ENCODE data around the gene M1AP. TPM values are rescaled to one million over a fixed set of nuclear protein-coding genes. Genes with fewer than 3 reads are reported as not detected.

M1AP gene
- polyA plus RNA-seq, 1 experiment = 0.33 TPM

DNA sequence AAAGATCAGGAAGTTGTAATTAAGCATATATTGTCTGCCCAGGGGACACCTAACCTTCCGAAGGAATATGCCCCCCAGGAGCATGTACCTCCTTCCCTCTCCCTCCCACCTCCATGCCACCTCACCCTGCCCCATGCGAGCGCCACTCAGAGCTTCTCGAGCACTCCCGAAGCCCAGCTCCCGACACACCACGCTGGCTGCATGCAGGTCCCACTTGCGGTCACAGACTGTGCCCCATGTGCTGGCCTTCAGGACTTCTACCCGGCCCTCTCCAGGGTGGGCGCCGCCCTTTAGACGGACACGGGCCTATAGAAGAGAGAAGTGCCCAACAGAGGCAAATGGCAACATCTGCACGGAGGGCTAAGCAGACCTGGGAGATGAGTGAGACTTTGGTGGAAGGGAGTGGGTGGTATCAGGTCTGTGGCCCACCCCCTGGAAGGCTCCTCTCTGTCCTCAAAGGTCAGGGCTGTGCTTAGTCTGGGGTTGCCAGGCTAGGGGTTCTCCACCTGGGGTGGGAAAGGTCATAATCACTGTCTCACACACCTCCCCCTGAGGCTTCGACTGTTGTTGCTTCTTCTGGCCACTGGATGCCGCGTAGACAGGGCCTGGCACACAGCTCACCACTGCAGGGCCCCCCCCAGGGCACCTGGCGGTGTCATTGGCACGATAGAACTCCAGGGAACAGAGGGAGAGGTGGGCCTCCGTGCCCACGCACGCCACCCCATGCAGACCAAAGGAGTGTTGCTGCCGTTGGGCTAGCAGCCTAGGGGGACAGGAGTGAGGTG is 111.8 kb downstream of the M1AP start:
- Histone ChIP-seq H3K4me3 (ENCODE audit: low read depth, low read length) (no peak overlapping the region), H3K27me3 (ENCODE audit: control insufficient read depth, insufficient read depth, low read length) (no peaks in the 10 kb centered on the region), H3K36me3 (ENCODE audit: control insufficient read depth, insufficient read depth, low read length) (peaks cover 14% of the 10 kb centered on the region)
- TF ChIP-seq, protein P1, sequence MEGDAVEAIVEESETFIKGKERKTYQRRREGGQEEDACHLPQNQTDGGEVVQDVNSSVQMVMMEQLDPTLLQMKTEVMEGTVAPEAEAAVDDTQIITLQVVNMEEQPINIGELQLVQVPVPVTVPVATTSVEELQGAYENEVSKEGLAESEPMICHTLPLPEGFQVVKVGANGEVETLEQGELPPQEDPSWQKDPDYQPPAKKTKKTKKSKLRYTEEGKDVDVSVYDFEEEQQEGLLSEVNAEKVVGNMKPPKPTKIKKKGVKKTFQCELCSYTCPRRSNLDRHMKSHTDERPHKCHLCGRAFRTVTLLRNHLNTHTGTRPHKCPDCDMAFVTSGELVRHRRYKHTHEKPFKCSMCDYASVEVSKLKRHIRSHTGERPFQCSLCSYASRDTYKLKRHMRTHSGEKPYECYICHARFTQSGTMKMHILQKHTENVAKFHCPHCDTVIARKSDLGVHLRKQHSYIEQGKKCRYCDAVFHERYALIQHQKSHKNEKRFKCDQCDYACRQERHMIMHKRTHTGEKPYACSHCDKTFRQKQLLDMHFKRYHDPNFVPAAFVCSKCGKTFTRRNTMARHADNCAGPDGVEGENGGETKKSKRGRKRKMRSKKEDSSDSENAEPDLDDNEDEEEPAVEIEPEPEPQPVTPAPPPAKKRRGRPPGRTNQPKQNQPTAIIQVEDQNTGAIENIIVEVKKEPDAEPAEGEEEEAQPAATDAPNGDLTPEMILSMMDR (IDR thresholded peaks at IDR 0.05; ENCODE audit: insufficient read depth, low read depth, low read length) = no peak
- no peak for DNase-seq (ENCODE audit: low read depth)
- ChIA-PET POLR2A (no interaction called here), CTCF (no interaction called here)

DNA sequence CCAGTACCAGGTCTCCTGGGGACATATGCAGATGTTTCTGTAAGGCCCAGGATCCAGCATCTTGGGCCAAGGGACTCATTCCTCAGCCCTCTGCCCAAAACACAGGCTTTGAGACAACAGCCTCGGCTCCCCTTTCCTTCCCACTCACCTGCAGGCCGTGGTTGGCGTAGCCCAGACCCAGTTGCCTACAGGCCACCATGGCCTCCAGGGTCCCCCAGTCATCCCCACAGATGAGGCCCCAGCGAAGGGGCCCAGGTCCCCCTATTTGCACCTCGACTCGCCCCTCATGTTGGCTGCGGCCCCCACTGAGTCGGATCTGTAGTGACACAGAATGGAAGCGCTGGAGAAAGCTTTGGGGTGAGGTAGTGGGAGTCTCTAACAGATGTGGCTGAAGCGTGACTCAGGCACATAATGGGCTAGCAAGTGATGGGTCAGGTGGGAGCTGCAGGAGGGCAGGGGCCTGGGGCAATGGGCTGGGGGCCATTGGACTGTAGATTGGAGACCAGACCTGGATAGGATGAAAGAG is 112.6 kb downstream of the M1AP start:
- CTCF ChIA-PET = no interaction called here
- DNase-seq (ENCODE audit: low read depth) = no peak
- POLR2A ChIA-PET = no interaction called here
- TF ChIP-seq, protein P1 (IDR thresholded peaks at IDR 0.05; ENCODE audit: insufficient read depth, low read depth, low read length) = no peak
- peaks cover 11% of the 10 kb centered on the region for H3K36me3 ChIP-seq (ENCODE audit: control insufficient read depth, insufficient read depth, low read length)
- no peaks in the 10 kb centered on the region for H3K27me3 ChIP-seq (ENCODE audit: control insufficient read depth, insufficient read depth, low read length)
- H3K4me3 ChIP-seq (ENCODE audit: low read depth, low read length) = no peak overlapping the region

DNA sequence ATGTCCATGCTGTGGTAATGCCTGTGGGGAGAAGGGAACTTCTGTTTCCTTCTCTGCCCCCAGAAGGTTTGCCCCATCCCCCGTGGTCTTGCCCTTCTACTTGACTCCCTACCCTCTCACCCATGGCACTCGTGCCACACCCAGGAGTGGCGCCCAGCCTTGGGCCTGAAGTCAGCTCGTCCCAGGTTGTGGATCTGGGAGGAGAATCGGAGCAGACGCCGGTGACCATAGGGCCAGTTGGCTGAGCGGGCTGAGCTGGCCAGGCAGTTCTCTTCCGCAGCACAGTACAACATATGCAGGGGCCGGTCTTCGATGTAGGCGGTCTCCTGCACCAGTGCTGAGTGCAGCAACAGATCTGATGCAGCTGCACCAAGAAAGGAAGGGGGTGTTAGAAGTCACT is 113.7 kb downstream of the M1AP start:
- Histone ChIP-seq H3K27me3 (ENCODE audit: control insufficient read depth, insufficient read depth, low read length) (no peaks in the 10 kb centered on the region), H3K4me3 (ENCODE audit: low read depth, low read length) (no peak overlapping the region), H3K36me3 (ENCODE audit: control insufficient read depth, insufficient read depth, low read length) (peaks cover 8% of the 10 kb centered on the region)
- TF ChIP-seq, protein P1 (IDR thresholded peaks at IDR 0.05; ENCODE audit: insufficient read depth, low read depth, low read length) = no peak
- DNase-seq (ENCODE audit: low read depth) = no peak
- CTCF ChIA-PET = interaction anchor here (2.1 to 2.8 kb wide), 2 partner anchors 52 to 55 kb away, joined by 5 to 12 read pairs; partner anchors contain the start of genes CCDC142 and TTC31
- POLR2A ChIA-PET = no interaction called here

DNA sequence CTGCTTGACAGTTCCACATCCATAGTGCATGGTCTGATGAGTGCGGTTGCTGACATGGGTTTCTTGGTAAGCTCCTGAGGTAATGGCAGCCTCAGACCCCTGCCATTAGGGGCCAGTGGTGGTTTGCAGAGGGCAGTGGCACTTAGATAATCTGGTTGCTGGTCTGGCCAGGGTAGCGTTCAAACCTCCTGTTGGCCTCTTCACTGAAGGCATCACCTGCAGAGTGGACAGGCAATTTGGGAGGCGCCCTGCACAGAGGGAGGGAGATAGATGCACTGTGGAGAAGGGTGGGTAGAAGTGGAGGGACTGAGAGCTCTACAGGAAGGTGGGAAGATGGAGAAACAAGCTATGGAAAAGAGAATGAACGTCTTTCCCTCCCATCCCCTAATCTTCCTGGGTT is 114.7 kb downstream of the M1AP start:
- POLR2A ChIA-PET = interaction anchor here (0.9 kb wide), 1 partner anchor 55 kb away, joined by 3 read pairs; no protein-coding TSS in a partner anchor
- CTCF ChIA-PET = interaction anchor here (1.2 to 2.8 kb wide), 5 partner anchors 11 to 56 kb away, joined by 3 to 12 read pairs (median 5); partner anchors contain the start of genes CCDC142 and TTC31
- peaks cover 8% of the 10 kb centered on the region; the same call in 1 of the 2 replicates for H3K36me3 ChIP-seq (ENCODE audit: control insufficient read depth, insufficient read depth, low read length)
- TF ChIP-seq, protein P1 (IDR thresholded peaks at IDR 0.05; ENCODE audit: insufficient read depth, low read depth, low read length) = no peak
- no peak for DNase-seq (ENCODE audit: low read depth)
- H3K27me3 ChIP-seq (ENCODE audit: control insufficient read depth, insufficient read depth, low read length) = no peaks in the 10 kb centered on the region
- no peak overlapping the region for H3K4me3 ChIP-seq (ENCODE audit: low read depth, low read length)

GRCh38 chr2:74532222-74532621 is 115.9 kb downstream of the M1AP start:
- H3K4me3 ChIP-seq (ENCODE audit: low read depth, low read length) = no peak overlapping the region
- H3K27me3 ChIP-seq (ENCODE audit: control insufficient read depth, insufficient read depth, low read length) = no peaks in the 10 kb centered on the region
- ChIA-PET POLR2A (no interaction called here), CTCF (interaction anchor here (0.6 to 2.8 kb wide), 12 partner anchors 7 to 1285 kb away, joined by 3 to 12 read pairs (median 4); partner anchors contain the start of genes CCDC142 and TTC31)
- TF ChIP-seq, protein P1 (IDR thresholded peaks at IDR 0.05; ENCODE audit: insufficient read depth, low read depth, low read length) = peak; percentile 27; the same call in 1 of the 2 replicates
- DNase-seq (ENCODE audit: low read depth) = no peak
- peaks cover 10% of the 10 kb centered on the region for H3K36me3 ChIP-seq (ENCODE audit: control insufficient read depth, insufficient read depth, low read length)
